Right atrium auricular region (tissue), 2 donors: Measurements from ENCODE around the gene FAH. TPM values are rescaled to one million over a fixed set of nuclear protein-coding genes. Genes with fewer than 3 reads are reported as not detected.

Experiments
- DNase-seq: peaks from one replicate; pipeline ENCODE4 v3.0.0-alpha.2; 2019; ENCODE audit warnings: low spot score
- H3K27ac ChIP-seq, 2 donors: fragments of 200-600 bp; sonication (generic); 1 replicate in 1 of 2; 2 replicates in 1 of 2; pipeline ENCODE4 v1.5.1; 2016 to 2019
- H3K27me3 ChIP-seq, 2 donors: fragments of 200-600 bp; sonication (generic); one replicate each; pipeline versions ENCODE4 v1.5.1 to v1.6.0; 2017 to 2019
- H3K36me3 ChIP-seq: fragments of 200-600 bp; sonication (generic); one replicate; pipeline ENCODE4 v1.5.1; 2016
- H3K4me1 ChIP-seq, 2 donors: fragments of 200-600 bp; sonication (generic); one replicate each; pipeline versions ENCODE4 v1.5.1 to v1.6.0; 2017 to 2019
- H3K4me3 ChIP-seq, 2 donors: fragments of 200-600 bp; sonication (generic); 1 replicate in 1 of 2; 2 replicates in 1 of 2; pipeline ENCODE4 v1.5.1; 2017 to 2019; ENCODE audit warnings: mild to moderate bottlenecking in 1 of 2, moderate library complexity in 1 of 2
- H3K9me3 ChIP-seq, 2 donors: fragments of 200-600 bp; sonication (generic); one replicate each; pipeline ENCODE4 v1.5.1; 2019
- CTCF ChIP-seq, 2 donors: fragments of 200-600 bp; sonication (generic); IDR thresholded peaks; one replicate each; pipeline ENCODE4 v1.5.1; 2019; ENCODE audit warnings: antibody characterized with exemption in 2 of 2
- total RNA-seq, 2 donors: library from RNA; depleted of rRNA; stranded (reverse); fragments of >200 nt; gene quantifications; one replicate each; pipeline ENCODE4 v1.1.0, GENCODE V29; 2016

FAH gene
- total RNA-seq, 2 donors from 2014 or later: 14.4 to 14.6 TPM

GRCh38 chr15:80216141-80216540, 63.3 kb downstream of the FAH start:
- TF ChIP-seq CTCF (IDR thresholded peaks at IDR 0.05): no peak
- DNase-seq: no peak
- H3K4me1 ChIP-seq: no peaks in the 10 kb centered on the region
- no peak overlapping the region for H3K27ac ChIP-seq
- no peak overlapping the region for H3K4me3 ChIP-seq
- H3K9me3 ChIP-seq: no peaks in the 10 kb centered on the region
- no peaks in the 10 kb centered on the region for H3K36me3 ChIP-seq
- no peaks in the 10 kb centered on the region for H3K27me3 ChIP-seq

GRCh38 chr15:80216911-80217310, 64.1 kb downstream of the FAH start:
- Histone ChIP-seq H3K9me3 (no peaks in the 10 kb centered on the region), H3K4me3 (no peak overlapping the region), H3K27ac (no peak overlapping the region), H3K27me3 (no peaks in the 10 kb centered on the region), H3K4me1 (no peaks in the 10 kb centered on the region), H3K36me3 (no peaks in the 10 kb centered on the region)
- no peak for TF ChIP-seq CTCF (IDR thresholded peaks at IDR 0.05)
- DNase-seq: no peak

GRCh38 chr15:80217327-80217900, 64.6 kb downstream of the FAH start:
- no peak for DNase-seq
- no peaks in the 10 kb centered on the region for H3K27me3 ChIP-seq
- H3K36me3 ChIP-seq: no peaks in the 10 kb centered on the region
- TF ChIP-seq CTCF (IDR thresholded peaks at IDR 0.05): no peak
- H3K9me3 ChIP-seq: no peaks in the 10 kb centered on the region
- H3K27ac ChIP-seq: no peak overlapping the region
- no peak overlapping the region for H3K4me3 ChIP-seq
- H3K4me1 ChIP-seq: no peaks in the 10 kb centered on the region

GRCh38 chr15:80219955-80220354, 67.2 kb downstream of the FAH start:
- Histone ChIP-seq H3K27ac (no peak overlapping the region), H3K27me3 (no peaks in the 10 kb centered on the region), H3K36me3 (no peaks in the 10 kb centered on the region), H3K9me3 (no peaks in the 10 kb centered on the region), H3K4me3 (no peak overlapping the region), H3K4me1 (no peaks in the 10 kb centered on the region)
- no peak for TF ChIP-seq CTCF (IDR thresholded peaks at IDR 0.05)
- no peak for DNase-seq

GRCh38 chr15:80228959-80229610, 76.3 kb downstream of the FAH start:
- DNase-seq: no peak
- no peak for TF ChIP-seq CTCF (IDR thresholded peaks at IDR 0.05)
- H3K4me1 ChIP-seq: no peaks in the 10 kb centered on the region
- no peak overlapping the region for H3K4me3 ChIP-seq
- H3K9me3 ChIP-seq: no peaks in the 10 kb centered on the region
- H3K27me3 ChIP-seq: no peaks in the 10 kb centered on the region
- H3K36me3 ChIP-seq: no peaks in the 10 kb centered on the region
- H3K27ac ChIP-seq: no peak overlapping the region

GRCh38 chr15:80231371-80231770, 78.6 kb downstream of the FAH start:
- no peaks in the 10 kb centered on the region for H3K36me3 ChIP-seq
- DNase-seq: no peak
- no peaks in the 10 kb centered on the region for H3K27me3 ChIP-seq
- TF ChIP-seq CTCF (IDR thresholded peaks at IDR 0.05): no peak
- no peak overlapping the region for H3K4me3 ChIP-seq
- no peaks in the 10 kb centered on the region for H3K4me1 ChIP-seq
- no peak overlapping the region for H3K27ac ChIP-seq
- no peaks in the 10 kb centered on the region for H3K9me3 ChIP-seq
